SHP77 treated with DMSO at 0.1 percent for 48 hours (cell line): ENCODE results near the gene PC.
"Not testable (repeated sequence)": the region's sequence is repeated elsewhere in the genome, so short reads cannot be mapped to it uniquely, and the experiment has no call there.

ENCODE experiments used
- DNase-seq: peaks from one replicate; lab custom pipeline; 2025; lab: John Stamatoyannopoulos, UW

PC gene, protein sequence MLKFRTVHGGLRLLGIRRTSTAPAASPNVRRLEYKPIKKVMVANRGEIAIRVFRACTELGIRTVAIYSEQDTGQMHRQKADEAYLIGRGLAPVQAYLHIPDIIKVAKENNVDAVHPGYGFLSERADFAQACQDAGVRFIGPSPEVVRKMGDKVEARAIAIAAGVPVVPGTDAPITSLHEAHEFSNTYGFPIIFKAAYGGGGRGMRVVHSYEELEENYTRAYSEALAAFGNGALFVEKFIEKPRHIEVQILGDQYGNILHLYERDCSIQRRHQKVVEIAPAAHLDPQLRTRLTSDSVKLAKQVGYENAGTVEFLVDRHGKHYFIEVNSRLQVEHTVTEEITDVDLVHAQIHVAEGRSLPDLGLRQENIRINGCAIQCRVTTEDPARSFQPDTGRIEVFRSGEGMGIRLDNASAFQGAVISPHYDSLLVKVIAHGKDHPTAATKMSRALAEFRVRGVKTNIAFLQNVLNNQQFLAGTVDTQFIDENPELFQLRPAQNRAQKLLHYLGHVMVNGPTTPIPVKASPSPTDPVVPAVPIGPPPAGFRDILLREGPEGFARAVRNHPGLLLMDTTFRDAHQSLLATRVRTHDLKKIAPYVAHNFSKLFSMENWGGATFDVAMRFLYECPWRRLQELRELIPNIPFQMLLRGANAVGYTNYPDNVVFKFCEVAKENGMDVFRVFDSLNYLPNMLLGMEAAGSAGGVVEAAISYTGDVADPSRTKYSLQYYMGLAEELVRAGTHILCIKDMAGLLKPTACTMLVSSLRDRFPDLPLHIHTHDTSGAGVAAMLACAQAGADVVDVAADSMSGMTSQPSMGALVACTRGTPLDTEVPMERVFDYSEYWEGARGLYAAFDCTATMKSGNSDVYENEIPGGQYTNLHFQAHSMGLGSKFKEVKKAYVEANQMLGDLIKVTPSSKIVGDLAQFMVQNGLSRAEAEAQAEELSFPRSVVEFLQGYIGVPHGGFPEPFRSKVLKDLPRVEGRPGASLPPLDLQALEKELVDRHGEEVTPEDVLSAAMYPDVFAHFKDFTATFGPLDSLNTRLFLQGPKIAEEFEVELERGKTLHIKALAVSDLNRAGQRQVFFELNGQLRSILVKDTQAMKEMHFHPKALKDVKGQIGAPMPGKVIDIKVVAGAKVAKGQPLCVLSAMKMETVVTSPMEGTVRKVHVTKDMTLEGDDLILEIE

DNA sequence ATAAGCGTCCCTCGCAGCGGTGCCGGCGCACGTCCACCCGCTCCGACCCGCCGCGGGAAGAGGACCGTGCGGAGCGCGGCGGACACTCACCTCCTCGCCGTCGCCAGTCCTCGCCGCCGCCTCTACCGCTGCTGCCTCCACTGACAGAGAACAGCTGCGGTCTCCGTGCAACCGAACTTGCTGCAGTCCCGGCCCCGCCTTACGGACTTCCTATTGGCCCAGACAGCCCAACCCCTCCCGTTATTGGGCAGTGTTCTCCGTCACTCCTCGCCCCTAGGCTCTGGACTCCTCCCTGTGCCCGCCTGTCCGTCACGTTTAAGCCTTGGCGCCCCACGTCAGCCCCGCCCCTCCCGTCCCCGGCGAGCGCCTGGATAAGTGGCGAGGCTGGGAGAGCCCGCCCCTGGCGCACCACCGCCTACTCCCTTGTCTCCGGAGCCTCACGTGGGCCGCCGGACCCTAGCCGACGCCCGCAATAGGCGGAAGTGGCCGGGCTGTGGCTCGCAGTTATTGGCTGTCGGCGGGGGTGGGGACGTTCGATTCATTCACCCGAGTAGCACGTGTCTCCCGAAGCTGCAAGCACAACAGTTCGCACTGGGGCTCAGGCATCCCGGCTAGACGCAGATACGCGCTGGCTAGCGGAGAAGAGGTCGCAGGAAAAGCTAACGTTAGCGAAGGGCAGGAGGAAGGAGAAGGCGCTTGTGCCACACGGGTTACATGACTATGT, at the start of gene PC:
TSS of gene PC (minus strand) at position 152 of the 724 bp plus-strand sequence. CDS start 86,224 bp downstream, outside the sequence.
- DNase-seq: peak; percentile 100

DNA sequence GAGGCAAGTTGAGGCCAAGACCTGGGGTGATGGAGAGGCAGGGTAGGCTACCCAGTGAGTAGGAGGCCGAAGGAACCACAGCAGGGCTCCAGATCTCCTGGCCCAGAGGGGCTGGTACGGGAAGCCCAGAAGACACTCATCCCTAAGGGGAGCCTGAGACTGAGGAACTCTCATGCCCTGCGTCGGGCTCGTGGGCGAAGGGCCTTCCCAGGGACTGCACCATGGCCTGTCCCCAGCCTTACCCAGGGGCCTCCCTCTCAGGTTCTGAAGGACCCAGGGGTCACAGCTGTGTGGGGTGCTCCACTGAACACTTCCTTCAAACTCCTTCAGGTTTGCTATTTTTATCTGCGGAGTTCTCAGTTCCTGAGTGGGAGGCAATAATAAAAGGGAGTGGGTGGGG, 48.9 kb upstream of the PC start:
- DNase-seq: no peak

DNA sequence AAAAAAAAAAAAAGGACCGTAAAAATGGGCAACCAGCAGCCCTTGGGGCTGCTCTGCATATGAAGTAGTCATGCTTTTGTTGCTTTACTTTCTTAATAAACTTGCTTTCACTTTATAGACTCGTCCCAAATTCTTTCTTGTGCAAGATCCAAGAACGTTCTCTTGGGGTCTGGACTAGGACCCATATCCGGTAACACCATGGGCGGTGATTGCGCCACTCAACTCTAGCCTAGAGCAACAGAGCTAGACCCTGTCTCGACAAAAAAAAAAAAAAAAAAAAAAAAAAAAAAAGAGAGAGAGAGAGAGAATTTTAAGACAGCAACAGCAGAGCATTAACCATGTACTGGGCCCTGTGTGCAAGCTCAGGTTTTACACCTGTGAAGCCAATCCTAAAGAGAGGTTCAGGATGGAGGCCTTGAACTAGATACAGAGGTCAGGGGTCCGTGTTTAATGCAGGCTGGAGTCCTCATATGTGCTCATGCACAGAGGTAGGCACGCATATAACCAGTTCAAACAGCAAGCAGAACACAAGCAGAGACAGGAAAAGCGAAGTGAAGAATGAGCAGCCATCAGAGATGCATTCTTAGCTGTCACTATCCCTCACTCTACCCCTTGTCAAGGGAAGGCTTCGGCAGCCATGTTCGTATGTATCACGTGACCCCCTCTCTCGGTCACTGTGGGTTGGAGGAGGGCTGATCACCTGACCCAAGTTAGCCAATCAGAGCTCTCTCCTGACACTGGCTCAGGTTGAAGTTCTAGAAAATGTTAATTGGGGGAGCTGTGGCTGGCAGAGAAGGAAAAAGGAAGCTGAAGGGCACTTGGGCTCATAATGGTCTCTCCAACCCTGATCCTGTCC, 48.1 kb upstream of the PC start:
- no peak for DNase-seq

DNA sequence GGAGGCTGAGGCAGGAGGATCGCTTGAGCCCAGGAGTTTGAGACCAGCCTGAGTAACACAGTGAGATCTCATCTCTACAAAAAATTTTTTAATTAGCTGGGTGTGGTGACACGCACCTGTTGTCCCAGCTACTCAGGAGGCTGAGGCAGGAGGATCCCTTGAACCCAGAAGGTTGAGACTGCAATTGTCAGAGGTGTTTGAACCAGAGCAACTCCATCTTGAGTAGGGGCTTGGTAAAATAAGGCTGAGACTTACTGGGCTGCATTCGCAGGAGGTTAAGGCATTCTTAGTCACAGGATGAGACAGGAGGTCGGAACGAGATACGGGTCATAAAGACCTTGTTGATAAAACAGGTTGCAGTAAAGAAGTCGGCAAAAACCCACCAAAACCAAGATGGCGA, 47.0 kb upstream of the PC start:
- not testable (repeated sequence) for DNase-seq

DNA sequence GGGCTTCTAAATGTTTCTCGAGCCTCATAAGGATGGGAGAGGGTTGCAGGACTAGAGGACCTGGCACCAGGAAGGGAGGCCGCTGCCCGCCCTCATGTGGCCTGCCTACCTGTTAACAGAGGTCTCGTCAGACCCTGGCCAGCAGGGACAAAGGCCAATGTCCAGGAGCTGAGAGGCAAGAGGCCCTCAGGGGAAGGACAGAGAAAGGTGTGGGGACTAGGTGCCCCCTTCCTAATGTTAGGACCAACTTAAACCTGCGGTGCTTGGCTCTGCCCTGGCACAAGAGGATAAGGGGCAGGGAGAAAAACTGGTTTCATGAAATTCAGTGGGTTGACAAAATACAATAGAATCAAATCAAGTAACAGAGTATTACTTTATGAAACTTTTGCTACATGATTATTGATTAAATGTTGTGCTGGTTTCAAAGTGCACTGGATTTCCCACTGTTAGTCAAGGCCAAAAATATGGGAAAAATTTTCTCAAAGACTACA, 44.8 kb upstream of the PC start:
- DNase-seq: no peak

DNA sequence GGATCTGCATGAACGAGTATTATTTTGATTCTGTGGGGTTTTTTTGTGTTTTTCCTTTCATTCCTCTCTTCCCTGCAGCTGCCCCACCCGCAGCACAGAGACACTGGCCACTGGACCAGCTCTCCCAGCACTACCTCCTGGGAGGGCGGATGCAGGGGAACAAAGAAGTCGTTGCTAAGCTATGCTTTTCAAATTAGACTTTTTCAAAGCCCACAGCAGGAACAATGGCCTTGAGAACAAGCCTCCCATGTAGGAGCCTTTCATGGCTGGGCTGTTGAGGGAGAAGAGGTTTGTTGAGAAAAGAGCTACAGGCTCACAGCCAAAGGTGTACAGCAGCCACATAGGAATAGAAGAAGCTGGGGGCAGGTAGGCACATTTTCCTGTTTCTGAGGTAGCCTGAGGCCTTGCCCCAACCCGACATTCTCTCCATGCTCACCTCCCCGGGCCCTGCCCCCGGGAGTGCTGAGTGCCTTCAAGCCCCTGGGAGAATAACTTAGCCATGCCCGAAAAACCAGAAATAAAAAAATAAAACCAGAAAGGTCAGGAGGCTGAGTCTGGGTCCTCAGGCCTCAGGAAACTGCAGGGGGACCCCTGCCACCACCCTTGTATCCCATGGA, 44.2 kb upstream of the PC start:
- DNase-seq: no peak

DNA sequence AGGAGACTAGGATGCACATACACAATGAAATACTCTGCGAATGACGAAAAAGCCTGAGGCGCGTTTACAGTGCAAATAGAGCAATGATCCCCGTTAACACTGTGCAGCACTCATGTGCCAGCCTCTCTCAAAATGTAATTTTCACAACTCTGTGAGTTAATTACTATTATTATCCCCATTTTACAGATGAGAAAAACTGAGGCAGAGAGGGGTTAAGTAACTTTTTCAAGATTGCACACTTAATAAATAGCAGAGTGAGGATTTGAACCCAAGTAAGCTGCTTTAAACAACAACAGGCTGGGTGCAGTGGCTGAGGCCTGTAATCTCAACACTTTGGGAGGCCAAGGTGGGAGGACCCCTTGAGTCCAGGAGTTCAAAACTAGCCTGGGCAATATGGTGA, 43.1 kb upstream of the PC start:
- no peak for DNase-seq

DNA sequence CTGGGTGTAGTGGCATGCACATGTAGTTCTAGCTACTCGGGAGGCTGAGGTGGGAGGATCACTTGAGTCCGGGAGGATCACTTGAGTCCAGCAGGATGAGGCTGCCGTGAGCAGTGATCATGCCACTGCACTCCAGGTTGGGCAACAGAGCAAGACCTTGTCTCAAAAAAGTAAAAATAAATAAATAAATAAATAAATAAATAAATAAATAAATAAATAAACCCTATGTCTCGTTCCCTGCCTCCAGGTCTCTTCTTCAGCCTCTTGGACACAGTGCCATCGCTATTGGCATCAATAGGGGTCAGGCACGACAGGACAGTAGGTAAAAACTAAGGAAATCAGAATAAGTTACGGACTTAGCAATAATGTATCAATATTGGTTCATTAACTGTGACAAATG, 41.4 kb upstream of the PC start:
- DNase-seq: no peak

DNA sequence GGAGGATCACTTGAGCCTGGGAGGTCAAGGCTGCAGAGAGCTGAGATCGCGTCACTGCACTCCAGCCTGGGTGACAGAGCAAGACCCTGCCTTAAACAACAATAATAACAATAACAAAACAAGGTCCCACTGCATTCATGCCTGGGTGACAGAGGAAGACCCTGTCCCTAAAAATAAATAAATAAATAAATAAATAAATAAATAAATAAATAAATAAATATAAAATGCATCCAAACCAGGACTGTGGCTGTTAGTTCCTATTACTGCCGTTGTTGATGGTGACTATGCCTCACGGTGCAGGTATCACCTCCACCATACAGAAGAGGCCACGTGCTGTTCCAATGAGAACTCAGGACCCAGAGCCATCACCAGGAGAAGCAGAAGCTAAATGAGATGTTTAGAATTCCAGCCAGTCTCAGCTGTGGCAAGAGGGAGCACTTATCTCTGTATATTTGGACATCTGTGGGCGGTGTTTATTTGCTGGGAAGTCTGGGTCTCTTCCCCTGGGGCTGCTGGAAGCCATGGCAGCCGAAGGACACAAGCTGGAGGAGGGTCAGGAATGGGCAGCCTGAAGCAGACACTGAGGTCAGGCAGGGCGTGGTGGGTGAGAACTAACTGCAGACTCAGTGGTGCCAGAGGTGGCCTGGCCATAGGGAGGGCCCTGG, 38.6 kb upstream of the PC start:
- no peak for DNase-seq

DNA sequence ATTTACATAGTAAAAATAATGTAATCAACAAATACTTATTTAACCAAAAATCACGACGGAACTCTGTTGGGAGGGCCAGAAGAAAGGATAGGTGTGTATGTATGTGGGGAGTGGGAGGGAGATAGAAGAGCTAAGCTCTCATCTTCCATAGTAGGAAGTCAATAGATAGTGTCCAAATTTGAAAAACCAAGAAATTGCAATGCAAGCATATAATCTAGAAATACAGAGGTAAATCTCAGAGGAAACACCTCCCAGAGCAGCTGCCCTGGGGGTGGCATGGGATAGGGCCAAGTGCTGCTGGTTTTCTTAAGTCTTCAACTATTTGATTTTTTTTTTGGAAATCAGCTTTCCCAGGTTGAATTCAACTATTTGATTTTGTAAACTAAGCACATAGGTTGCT, 33.9 kb upstream of the PC start:
- DNase-seq: no peak

DNA sequence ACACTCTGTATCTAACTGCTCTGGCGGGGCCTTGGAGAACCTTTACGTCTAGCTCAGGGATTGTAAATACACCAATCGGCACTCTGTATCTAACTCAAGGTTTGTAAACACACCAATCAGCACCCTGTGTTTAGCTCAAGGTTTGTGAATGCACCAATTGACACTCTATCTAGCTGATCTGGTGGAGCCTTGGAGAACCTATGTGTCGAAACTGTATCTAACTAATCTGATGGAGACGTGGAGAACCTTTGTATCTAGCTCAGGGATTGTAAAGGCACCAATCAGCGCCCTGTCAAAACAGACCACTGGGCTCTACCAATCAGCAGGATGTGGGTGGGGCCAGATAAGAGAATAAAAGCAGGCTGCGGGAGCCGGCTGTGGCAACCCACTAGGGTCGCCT, 31.2 kb upstream of the PC start:
- DNase-seq: not testable (repeated sequence)

DNA sequence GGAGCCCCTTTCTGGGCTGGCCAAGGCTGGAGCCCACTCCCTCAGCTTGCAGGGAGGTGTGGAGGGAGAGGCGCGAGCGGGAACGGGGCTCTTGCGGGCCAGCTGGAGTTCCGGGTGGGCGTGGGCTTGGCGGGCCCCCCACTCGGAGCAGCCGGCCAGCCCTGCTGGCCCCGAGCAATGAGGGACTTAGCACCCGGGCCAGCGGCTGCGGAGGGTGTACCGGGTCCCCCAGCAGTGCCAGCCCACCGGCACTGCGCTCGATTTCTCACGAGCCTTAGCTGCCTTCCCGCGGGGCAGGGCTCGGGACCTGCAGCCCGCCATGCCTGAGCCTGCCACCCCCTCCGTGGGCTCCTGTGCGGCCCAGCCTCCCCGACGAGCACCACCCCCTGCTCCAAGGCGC, 30.6 kb upstream of the PC start:
- not testable (repeated sequence) for DNase-seq

DNA sequence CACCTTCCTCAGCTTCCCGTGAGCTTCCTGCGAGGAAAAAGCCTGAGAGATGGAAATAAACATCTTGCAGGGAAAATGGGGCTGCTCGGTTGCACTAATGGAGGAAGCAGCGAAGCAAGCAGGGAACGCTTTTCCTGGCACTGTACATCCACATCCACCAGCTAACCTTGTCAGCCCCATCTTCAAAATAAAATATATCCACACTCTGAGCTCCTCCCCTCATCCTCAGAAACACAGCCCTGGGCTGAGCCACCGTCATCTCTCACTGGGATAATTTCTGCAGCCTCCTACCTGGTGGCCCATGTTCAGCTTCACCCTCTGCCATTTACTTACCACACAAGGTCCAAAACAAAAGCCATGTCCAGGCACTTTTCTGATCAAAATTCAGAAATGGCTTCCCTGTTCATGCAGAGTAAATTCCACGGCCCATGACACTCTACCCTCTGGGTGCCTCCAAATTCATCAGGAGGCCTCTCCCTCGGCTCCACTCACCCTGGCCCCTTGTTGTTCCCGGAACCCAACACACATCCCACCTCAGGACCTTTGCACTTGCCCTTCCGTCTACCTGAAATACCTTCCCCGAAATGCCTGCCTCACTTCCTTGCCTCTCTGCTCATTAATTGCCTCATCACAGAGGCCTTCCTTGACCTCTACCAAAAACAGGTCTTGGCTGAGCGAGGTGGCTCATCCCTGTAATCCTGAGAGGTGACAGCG, 29.9 kb upstream of the PC start:
- no peak for DNase-seq

DNA sequence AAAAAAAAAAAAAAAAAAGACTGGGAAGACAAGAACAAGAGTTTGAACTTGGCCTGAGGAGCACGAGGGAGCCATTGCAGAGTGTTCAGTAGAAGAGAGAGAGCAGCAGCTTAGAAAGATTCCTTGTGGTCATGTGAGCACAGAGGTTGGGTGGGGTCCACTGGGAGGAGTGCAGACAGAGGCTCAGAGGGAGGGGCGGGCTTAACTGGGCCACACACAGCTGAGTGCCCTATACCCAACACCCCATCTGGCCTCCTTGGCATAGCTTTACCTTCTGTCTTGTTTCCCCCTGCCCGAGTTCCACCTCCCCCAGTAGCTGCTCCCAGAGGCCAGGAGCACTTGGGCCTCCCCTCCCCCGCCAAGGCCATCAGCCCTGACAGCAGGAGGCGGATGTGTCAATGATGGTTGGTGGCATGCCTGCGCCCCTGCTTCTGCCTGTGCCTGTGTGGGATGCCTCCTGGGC, 29.0 kb upstream of the PC start:
- no peak for DNase-seq

DNA sequence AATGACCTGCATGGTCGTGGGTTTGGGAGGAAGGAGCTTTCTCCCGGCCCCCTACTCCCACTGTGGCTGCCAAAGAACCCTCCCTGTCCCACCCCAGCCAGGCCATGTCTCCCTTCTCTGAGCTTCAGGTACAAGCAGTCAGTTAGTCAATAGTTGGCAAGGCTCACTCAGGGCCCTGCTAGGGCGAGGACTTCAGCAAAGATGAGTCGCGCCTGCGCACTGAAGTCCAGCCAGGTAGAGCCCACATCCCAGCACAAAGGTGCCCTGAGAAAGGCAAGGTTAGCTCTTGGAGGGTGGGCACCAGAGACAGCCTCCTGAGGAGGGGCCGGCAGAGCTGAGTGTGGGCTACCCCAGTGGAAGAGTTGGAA, 28.0 kb upstream of the PC start:
- no peak for DNase-seq

DNA sequence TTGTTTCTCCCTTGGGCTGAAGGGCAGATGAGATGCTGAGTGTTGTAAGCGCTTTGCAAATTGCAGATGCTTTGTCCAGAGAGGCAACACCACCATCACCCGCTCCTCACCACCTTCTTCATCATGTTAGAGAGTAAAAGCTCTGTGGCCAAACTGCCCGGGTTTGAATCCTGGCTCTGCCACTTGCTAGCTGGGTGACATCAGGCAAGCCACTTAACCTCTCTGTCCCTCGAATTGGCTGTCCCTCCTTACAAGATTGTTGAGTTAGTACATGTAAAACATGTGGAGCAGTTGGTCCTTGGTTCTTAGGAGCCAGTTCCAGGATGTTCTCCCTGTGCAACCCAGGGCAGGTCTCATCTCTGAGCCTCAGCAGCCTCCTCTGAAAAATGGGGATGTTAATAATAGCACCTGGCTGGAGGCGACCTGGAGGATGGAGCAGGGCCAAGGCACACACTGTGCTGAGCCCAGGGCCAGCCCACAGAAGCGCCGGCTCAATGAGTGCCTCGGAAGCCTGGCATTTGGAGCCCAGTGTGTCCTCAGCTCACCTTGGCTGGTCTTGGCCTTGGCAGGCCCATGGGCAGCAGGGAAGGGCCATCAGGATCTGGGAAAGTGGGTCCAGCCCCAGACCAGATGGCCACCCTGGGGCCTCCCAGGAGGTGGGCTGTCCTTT, 27.5 kb upstream of the PC start:
- no peak for DNase-seq

DNA sequence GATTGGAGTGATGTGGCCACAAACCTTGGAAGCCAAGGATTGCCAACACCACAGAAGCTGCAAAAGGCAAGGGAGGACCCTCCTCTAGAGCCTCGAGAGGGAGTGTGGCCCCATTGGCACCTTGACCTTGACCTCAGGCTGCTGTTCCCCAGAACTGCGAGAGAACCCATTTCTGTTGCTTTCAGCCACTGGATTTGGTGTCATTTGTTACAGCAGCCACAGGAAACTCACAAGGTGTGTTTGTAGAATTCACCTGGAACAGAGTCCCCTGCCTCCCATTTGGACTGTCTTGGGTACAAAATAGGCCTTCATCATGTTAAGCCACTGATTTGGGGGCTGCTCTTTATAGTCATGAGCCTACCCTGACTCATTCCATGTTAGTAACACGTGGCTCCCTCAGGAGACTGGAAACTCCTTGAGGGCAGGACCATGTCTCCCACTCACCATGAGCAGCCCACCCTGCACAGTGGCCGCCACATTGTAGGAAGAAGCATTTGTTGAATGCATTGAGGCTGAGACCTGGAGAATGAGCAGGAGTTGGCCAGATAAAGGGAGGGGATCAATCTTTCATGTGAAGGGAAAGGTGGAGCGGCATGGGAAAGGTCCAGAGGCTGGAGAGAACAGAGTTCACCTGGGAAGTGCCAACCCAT, 25.2 kb upstream of the PC start:
- no peak for DNase-seq
